Renal cortex interstitium (tissue), 11 donors: ENCODE results near the gene TRPV6. TPM values are rescaled to one million over a fixed set of nuclear protein-coding genes. Genes with fewer than 3 reads are reported as not detected.

Experiments
- DNase-seq, 11 donors: peaks; one replicate each; pipeline ENCODE4 v3.0.0-alpha.2; 2013; ENCODE audit warnings: low read depth in 9 of 11, low spot score in 4 of 11; ENCODE audit errors: extremely low read depth in 1 of 11
- polyA plus RNA-seq, 3 donors: library from polyadenylated mRNA; unstranded; fragments of 120-200 nt; gene quantifications; one replicate each; pipeline ENCODE4 v1.2.1, GENCODE V29; 2013; ENCODE audit not compliant: insufficient read length in 3 of 3

Gene TRPV6
- polyA plus RNA-seq, 3 donors, result 9.1 to 21.6 (median 10.4) TPM

GRCh38 chr7:142890874-142891485 is 5.4 kb upstream of the TRPV6 start:
- DNase-seq, result no peak

GRCh38 chr7:142889816-142890215 is 4.3 kb upstream of the TRPV6 start:
- DNase-seq, result no peak

- no peak for DNase-seq
Measured at GRCh38 chr7:142887282-142888015, 1.9 kb upstream of the TRPV6 start.

- DNase-seq, result no peak
Measured at GRCh38 chr7:142886866-142887265, 1.3 kb upstream of the TRPV6 start.

- no peak for DNase-seq
Measured at GRCh38 chr7:142884286-142884640, 1.3 kb downstream of the TRPV6 start.

DNA sequence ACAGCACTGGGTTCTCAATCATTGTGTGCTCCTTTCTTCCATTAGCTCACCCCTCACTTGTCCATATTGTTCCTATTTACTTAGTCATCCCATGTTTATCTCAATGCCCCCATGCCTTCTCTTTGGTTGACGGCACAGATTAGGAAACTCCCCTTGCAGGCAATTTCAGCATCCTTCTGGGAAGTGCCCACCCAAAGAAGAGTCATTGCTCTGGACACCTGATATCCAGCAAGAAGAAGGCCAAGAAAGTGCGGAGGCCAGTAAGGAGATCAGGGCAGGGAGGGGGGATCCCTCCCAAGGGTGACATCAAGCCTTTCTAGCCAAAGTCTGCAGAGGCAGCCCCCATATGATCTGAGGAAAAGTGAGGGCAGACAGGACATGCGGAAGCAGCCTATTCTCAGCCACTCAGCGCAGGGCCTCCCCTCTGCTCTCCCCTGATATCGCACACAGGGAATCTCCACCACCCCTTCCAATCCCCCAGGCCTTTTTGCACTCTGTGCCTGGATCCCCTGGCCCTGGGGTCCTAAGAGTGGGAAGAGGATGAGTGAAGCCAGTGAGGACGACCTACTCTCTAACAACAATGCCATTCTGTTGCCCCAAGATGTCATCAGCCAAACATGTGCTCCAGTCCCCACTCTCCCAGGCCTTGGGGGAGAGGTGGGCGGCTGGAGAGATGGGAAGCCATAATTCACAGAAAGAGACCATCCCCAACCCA is 1.8 kb downstream of the TRPV6 start:
- DNase-seq, result no peak

DNA sequence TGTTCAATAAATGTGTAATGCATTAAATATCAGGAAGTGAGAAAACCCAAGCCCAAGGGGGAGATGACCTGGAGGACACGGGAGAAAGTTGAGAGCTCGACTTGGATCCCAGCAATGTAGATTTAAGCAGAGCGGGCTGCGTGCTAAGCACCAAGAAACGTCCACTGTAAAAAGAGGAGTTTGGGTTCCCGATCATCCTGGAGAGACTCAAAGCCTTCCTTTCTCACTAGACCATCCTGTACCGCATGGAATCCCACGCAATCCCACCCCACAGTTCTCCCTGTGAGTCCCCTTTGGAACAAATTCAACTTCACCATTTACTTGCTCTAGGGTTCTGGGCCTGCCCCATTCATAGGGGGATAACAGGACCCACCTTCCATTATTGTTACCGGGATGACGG is 2.4 kb downstream of the TRPV6 start:
- no peak for DNase-seq

DNA sequence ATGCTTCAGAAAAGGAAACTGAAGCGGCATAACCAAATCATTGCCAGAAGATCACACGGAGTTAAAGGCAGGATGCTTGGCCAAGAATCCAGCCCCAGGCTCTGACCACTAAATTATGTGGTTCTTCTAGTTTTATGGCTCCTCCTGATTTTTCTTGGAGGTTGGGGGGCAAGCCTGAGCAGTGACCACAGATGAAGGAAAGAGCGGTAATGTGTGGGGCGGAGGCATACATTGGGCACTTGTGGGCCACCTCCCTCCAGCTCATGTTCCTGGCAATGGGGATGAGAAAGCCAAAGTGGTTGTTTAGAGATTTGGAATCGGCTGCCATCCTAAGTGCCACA is 3.2 kb downstream of the TRPV6 start:
- DNase-seq, result no peak

GRCh38 chr7:142881586-142882337 is 3.8 kb downstream of the TRPV6 start:
- no peak for DNase-seq

DNA sequence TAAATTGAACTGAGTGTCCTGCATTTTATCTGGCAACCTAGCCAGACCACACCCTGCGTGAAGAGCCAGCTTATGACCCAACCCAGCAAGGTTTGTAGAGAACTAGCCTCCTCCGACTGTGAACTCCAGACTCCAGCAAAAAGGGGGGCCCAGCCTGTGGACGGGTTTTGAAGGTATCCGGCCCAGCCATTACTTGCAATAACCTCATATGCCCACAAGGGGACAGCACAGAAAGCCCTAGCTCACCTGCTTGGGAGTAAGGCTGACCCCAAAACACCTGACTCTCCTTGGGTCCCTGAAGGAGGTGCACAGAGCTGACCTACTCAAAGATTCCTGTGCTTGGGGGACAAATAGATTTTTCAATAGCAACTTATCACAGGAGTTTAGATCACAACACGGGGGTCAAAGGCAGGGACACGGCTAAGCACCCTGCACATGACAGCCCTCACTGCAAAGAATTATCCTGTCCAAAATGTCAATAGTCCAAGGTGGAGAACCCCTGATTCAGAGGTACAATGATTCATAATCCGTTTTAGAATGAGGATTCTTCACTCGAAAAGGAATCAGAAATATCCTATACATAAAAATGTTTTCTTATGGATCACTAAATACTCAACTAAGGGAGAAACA is 4.6 kb downstream of the TRPV6 start:
- DNase-seq, result no peak

- DNase-seq, result no peak
Measured at GRCh38 chr7:142879060-142879459, 6.5 kb downstream of the TRPV6 start.

GRCh38 chr7:142878315-142878714 is 7.2 kb downstream of the TRPV6 start:
- no peak for DNase-seq

DNA sequence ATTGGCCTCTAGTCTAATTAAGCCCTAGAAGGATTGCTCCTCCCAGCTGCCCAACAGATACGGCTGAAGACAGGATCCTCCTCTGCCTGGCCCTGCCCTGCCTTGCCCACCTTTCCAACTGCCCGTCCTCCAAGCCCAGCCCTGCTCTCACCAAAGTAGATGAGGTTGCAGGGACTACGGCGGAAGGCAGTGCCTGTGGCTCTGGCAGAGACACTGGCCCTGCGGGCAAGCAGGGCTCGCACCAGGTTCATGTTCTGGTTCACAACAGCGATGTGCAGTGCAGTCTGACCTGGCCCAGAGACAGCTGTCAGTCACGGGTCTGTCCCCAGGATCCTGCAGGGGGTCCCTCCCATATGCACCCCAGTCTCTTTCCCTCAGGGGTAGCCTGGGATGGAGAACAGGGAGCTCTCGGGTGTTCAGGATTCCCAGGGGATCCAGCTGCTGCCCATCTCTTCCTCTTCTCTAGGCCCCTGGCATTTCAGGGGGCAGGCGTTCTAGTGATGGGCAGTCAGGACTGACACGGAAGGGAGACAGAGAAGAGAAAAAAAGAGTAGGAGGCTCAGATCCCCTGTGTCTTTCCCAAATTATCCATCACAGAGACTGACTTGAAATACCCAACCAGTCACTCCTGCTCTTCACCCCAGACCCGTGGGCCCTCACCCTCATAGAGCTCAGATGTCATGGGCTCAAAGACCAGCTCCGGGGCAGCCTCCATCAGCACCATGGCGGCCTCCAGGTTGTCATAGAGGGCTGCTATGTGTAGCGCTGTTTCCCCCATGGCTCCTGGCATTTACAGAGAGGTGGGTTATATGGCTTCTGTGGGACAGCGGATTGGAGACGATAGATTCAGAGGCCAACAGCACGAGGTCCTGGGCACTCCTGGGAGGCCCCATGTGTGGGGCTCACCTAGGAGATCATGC is 8.3 kb downstream of the TRPV6 start:
- no peak for DNase-seq

- no peak for DNase-seq
Measured at GRCh38 chr7:142876236-142876960, 9.1 kb downstream of the TRPV6 start.

DNA sequence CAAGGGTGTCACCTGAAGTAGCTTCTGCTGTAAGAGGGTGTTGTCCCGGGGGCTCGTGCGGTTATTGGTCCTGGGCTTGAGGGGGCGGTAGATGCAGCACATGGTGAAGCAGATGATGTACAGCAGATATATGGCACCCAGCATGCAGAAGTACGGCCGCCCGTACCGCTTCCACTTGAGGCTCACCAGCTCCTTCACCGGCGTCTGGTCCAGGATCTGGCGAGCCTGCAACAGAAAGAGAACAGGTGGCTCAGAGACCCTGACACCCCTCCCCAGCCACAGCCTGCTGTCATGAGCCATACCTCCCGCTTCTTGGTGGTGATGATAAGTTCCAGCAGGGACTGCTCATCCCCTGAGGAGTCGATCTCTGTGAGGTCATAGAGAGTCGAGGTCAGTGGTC is 10.1 kb downstream of the TRPV6 start:
- no peak for DNase-seq

DNA sequence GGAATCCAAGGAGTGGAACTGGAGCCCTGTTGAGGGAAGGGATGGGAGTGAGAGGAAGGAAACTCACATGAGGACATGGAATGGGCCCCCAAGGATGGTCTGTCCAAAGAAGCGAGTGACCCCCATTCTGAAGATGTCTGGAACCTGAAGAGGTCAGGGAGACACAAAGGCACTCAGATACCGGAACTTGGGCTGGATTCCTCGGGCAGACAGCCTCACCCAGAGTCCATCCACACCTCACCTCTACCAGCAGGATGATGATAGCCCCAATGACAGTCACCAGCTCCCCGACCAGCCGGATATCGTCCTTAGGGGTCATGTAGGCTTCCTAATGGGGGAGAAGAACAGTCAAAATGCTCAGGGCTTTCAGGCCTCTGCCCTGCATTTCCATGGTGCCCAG is 10.7 kb downstream of the TRPV6 start:
- no peak for DNase-seq

- DNase-seq, result no peak
Measured at GRCh38 chr7:142874409-142874808, 11.1 kb downstream of the TRPV6 start.

- no peak for DNase-seq
Measured at GRCh38 chr7:142873871-142874270, 11.7 kb downstream of the TRPV6 start.
